ENCODE results near the gene WWOX.

DNA sequence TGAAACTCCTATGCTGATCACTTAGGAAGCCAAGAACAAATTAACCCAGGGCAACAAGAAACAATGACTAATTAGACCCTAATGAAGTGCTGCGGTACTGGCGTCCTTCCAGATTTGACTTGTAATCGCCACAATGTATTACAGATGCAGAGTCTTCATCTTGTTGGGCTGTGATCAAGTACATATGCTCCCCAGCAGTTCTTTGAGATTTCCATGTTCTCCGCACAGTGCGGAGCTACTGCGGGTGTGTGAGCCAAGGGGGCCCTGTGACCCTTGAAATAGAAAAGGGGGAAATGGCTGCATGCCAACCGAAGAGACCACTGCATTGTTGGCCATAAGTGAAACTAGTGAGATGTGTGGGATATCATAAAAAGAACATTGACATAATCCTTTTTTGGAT, 1031.2 kb downstream of the WWOX start:
- no peak for TF ChIP-seq CTCF (IDR thresholded peaks at IDR 0.05; ENCODE audit: poor library complexity, severe bottlenecking)
- TF ChIP-seq POLR2AphosphoS5 (IDR thresholded peaks at IDR 0.05): no peak
- TF ChIP-seq EZH2 (IDR thresholded peaks at IDR 0.05; ENCODE audit: borderline replicate concordance, insufficient read depth, low read length, poor library complexity, severe bottlenecking): no peak
- TF ChIP-seq EP300 (conservative IDR thresholded peaks at IDR 0.05; ENCODE audit: poor library complexity, severe bottlenecking): no peak
- no peak for TF ChIP-seq REST (IDR thresholded peaks at IDR 0.05; ENCODE audit: borderline replicate concordance)
- no peak for TF ChIP-seq RAD21 (conservative IDR thresholded peaks at IDR 0.05)
- no peak for TF ChIP-seq MXI1 (conservative IDR thresholded peaks at IDR 0.05; ENCODE audit: poor library complexity, severe bottlenecking)
- no peak for TF ChIP-seq SMC3 (conservative IDR thresholded peaks at IDR 0.05; ENCODE audit: poor library complexity)
- no peak for TF ChIP-seq TAF1 (IDR thresholded peaks at IDR 0.05; ENCODE audit: low read depth)

Measured in neural cell (in vitro differentiated cells).